Aorta (tissue), 5 donors: ENCODE results near the gene R3HDM4. TPM values are rescaled to one million over a fixed set of nuclear protein-coding genes. Genes with fewer than 3 reads are reported as not detected.

Experiments
- ATAC-seq: fragments of 200-7000 bp; cut with Tn5 transposase; one replicate; pipeline ENCODE4 v1.9.1; 2022; ENCODE audit warnings: moderate library complexity; ENCODE audit not compliant: low FRiP score
- DNase-seq, 2 donors: peaks; one replicate each; pipeline ENCODE4 v3.0.0-alpha.2; 2020
- H3K27ac ChIP-seq, 2 donors: one replicate each; pipeline ENCODE4 v1.5.1; 2013; ENCODE audit warnings: low read length in 2 of 2, mild to moderate bottlenecking in 2 of 2, moderate library complexity in 2 of 2, control low read depth in 1 of 2, inconsistent platforms in 1 of 2, low read depth in 1 of 2
- H3K27me3 ChIP-seq, 2 donors: one replicate each; pipeline ENCODE4 v1.6.1; 2013; ENCODE audit warnings: control low read depth in 1 of 2, low read length in 1 of 2, mild to moderate bottlenecking in 1 of 2, moderate library complexity in 1 of 2; ENCODE audit not compliant: insufficient read depth in 2 of 2, control insufficient read depth in 1 of 2
- H3K36me3 ChIP-seq, 2 donors: one replicate each; pipeline ENCODE4 v1.6.1; 2013; ENCODE audit warnings: control low read depth in 1 of 2, low read length in 1 of 2, mild to moderate bottlenecking in 1 of 2; ENCODE audit not compliant: insufficient read depth in 2 of 2, control insufficient read depth in 1 of 2
- H3K4me1 ChIP-seq, 2 donors: one replicate each; pipeline ENCODE4 v1.6.1; 2013; ENCODE audit warnings: low read length in 2 of 2, control low read depth in 1 of 2, mild to moderate bottlenecking in 1 of 2, moderate library complexity in 1 of 2; ENCODE audit not compliant: insufficient read depth in 2 of 2, control insufficient read depth in 1 of 2
- H3K4me3 ChIP-seq, 2 donors: one replicate each; pipeline ENCODE4 v1.5.1; 2013; ENCODE audit warnings: low read length in 2 of 2, control low read depth in 1 of 2, mild to moderate bottlenecking in 1 of 2
- H3K9me3 ChIP-seq: one replicate; pipeline ENCODE4 v1.6.1; 2013; ENCODE audit warnings: mild to moderate bottlenecking, low read length; ENCODE audit not compliant: control insufficient read depth
- WGBS, 2 donors: extraction: QIAGEN DNeasy Blood & Tissue Kit; methylation state at CpG; one replicate each; pipeline ENCODE4 v1.1.7; 2013; 5-methylcytosine and 5-hydroxymethylcytosine counted together
- intact Hi-C, 2 donors: fragments of 100-400 bp; cut with DNase I; formaldehyde crosslinking; loops; one replicate each; pipeline versions ENCODE4 v1.14.2 to v1.15.0; 2022
- polyA plus RNA-seq, 2 donors: library from polyadenylated mRNA; stranded (reverse); fragments of 200-250 nt; gene quantifications; one replicate each; pipeline ENCODE4 v1.2.3, GENCODE V29; 2013
- total RNA-seq, 2 donors: library from RNA; stranded (reverse); fragmentation: NEBNext Ultra II Directional; extraction: Animal tissue kit (Norgen Biotek cat#: 25700); gene quantifications; one replicate each; pipeline ENCODE4 v1.2.1, GENCODE V29; 2021
- donor health status: healthy with polysubstance abuse.
- donor health status: Bipolar disorder and iron deficiency.
- donor health status: DM: no; HTN: no; CAD: no.
- donor health status: DM: no; HTN: no; CAD: no.
- donor health status: DM: yes; HTN: yes; CAD: no.

The R3HDM4 gene
- total and polyA plus RNA-seq, 4 donors: 19.7 to 43.8 (median 38.9) TPM

GRCh38 chr19:934197-934840, 21.3 kb upstream of the R3HDM4 start:
- intact Hi-C loops: no loop called here
- DNase-seq (no peak), ATAC-seq (no peak)
- Histone ChIP-seq H3K4me3 (no peak overlapping the region), H3K4me1 (peaks cover 0 to 1% of the 10 kb centered on the region in 2 donors), H3K9me3 (no peaks in the 10 kb centered on the region), H3K27ac (peak overlapping the region in 1 of 2 donors; percentile 32), H3K36me3 (no peaks in the 10 kb centered on the region), H3K27me3 (no peaks in the 10 kb centered on the region)
- WGBS, 2 donors: 69 to 72% methylated on average over 29 of the region's 29 CpGs

GRCh38 chr19:933553-933882, 20.5 kb upstream of the R3HDM4 start:
- H3K4me3 ChIP-seq: no peak overlapping the region

GRCh38 chr19:932648-933552, 19.9 kb upstream of the R3HDM4 start:
- no peaks in the 10 kb centered on the region for H3K27me3 ChIP-seq
- WGBS, 2 donors: 63 to 72% methylated on average over 50 to 54 of the region's 54 CpGs
- no peaks in the 10 kb centered on the region for H3K36me3 ChIP-seq
- H3K4me3 ChIP-seq: no peak overlapping the region
- ATAC-seq: peak; percentile 54
- peak in 1 of 2 donors; percentile 86 for DNase-seq
- peaks cover 0 to 1% of the 10 kb centered on the region in 2 donors for H3K4me1 ChIP-seq
- intact Hi-C loops: no loop called here
- no peak overlapping the region for H3K27ac ChIP-seq
- no peaks in the 10 kb centered on the region for H3K9me3 ChIP-seq

More at GRCh38 chr19:933553-933882, 20.5 kb upstream of the R3HDM4 start:
- DNase-seq (no peak), ATAC-seq (no peak)
- Histone ChIP-seq H3K27ac (no peak overlapping the region), H3K4me1 (peaks cover 0 to 1% of the 10 kb centered on the region in 2 donors), H3K36me3 (no peaks in the 10 kb centered on the region), H3K9me3 (no peaks in the 10 kb centered on the region), H3K27me3 (no peaks in the 10 kb centered on the region)
- intact Hi-C loops: no loop called here
- 45 to 71% methylated on average over 13 to 14 of the region's 14 CpGs for WGBS, 2 donors

GRCh38 chr19:931860-932647, 19.0 kb upstream of the R3HDM4 start:
- no peaks in the 10 kb centered on the region for H3K9me3 ChIP-seq
- H3K27me3 ChIP-seq: no peaks in the 10 kb centered on the region
- no peak overlapping the region for H3K4me3 ChIP-seq
- WGBS, 2 donors: 95 to 97% methylated on average over 31 to 32 of the region's 32 CpGs
- H3K4me1 ChIP-seq: peaks cover 0 to 1% of the 10 kb centered on the region in 2 donors
- H3K27ac ChIP-seq: no peak overlapping the region
- DNase-seq (no peak), ATAC-seq (no peak)
- H3K36me3 ChIP-seq: no peaks in the 10 kb centered on the region
- intact Hi-C loops: no loop called here

- Histone ChIP-seq H3K36me3 (no peaks in the 10 kb centered on the region), H3K4me3 (no peak overlapping the region), H3K9me3 (no peaks in the 10 kb centered on the region), H3K4me1 (peaks cover 0 to 1% of the 10 kb centered on the region in 2 donors), H3K27ac (no peak overlapping the region), H3K27me3 (no peaks in the 10 kb centered on the region)
- no peak for ATAC-seq
- intact Hi-C loops: loop anchor here in 1 of 2 donors (10.0 kb wide), 1 partner anchor 265 kb away; the partner anchor contains the start of gene RNF126
- WGBS, 2 donors: 96 to 98% methylated on average over 6 of the region's 6 CpGs
- no peak for DNase-seq
Observed at GRCh38 chr19:929891-930258, 16.9 kb upstream of the R3HDM4 start.

- no peak overlapping the region for H3K27ac ChIP-seq
- H3K27me3 ChIP-seq: no peaks in the 10 kb centered on the region
- no peaks in the 10 kb centered on the region for H3K36me3 ChIP-seq
- DNase-seq (no peak), ATAC-seq (no peak)
- H3K4me3 ChIP-seq: no peak overlapping the region
- WGBS, 2 donors: 96% methylated on average over 43 to 51 of the region's 51 CpGs
- H3K4me1 ChIP-seq: no peaks in the 10 kb centered on the region
- H3K9me3 ChIP-seq: no peaks in the 10 kb centered on the region
- intact Hi-C loops: loop anchor here in 1 of 2 donors (10.0 kb wide), 1 partner anchor 265 kb away; the partner anchor contains the start of gene RNF126
Observed at GRCh38 chr19:929203-929890, 16.3 kb upstream of the R3HDM4 start.

- 93 to 94% methylated on average over 18 of the region's 18 CpGs for WGBS, 2 donors
- no peaks in the 10 kb centered on the region for H3K9me3 ChIP-seq
- H3K27ac ChIP-seq: no peak overlapping the region
- no peaks in the 10 kb centered on the region for H3K4me1 ChIP-seq
- no peak overlapping the region for H3K4me3 ChIP-seq
- H3K36me3 ChIP-seq: no peaks in the 10 kb centered on the region
- ATAC-seq (no peak), DNase-seq (no peak)
- intact Hi-C loops: loop anchor here in 1 of 2 donors (10.0 kb wide), 1 partner anchor 264 kb away; the partner anchor contains the start of gene RNF126
- no peaks in the 10 kb centered on the region for H3K27me3 ChIP-seq
Observed at GRCh38 chr19:928471-929202, 15.6 kb upstream of the R3HDM4 start.
